GM12801 (cell line): ENCODE data around the gene COG7.

Source experiments
- CTCF ChIP-seq: IDR thresholded peaks from one replicate; pipeline ENCODE4 v1.5.1; 2011; ENCODE audit warnings: control low read depth; ENCODE audit not compliant: insufficient read length; ENCODE audit errors: extremely low read depth

The COG7 gene

DNA sequence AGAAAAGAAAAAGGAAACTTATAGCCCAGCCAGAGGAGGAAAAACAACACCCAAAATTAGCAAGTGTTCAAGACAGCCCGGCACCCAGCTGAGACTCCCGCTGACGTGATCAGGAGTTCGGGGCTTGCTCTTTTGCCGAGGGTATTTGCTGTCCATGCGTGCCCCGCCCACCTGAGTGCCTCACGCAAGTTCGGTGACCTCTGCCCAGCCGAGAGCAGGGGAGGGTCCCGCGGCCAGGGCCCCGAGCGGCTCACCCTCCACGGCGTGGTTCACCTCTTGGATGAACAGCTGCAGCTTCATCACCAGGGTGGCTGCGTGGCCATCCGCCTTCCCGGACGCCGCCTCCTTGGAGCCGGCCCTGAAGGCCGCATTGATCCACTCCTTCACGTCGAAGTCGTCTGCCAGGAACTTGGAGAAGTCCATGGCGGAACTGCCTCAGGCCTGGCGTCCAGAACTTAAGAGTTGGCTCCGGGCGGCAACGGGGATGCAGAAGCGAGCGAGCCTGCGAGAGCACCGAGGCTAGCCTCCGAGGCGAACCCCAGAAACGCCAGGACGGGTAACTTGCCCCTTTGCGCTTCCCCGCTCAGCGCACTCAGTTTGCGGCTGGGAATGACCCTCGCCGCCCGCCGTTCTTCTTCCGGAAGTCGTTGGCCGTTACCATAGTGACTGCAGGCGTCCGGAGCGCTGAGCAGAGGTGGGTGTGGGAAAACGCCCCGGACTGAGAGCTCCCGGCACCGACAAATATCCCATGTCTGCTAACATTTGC is at the start of gene COG7:
Gene COG7, minus strand, starts transcription at position 618 of the 766 bp plus-strand sequence. Its CDS starts 195 bp downstream, at position 423.
- TF ChIP-seq CTCF, result no peak

- no peak for TF ChIP-seq CTCF
Observed at GRCh38 chr16:23502466-23502865, 49.5 kb upstream of the COG7 start.

GRCh38 chr16:23501291-23501690 is 48.3 kb upstream of the COG7 start:
- no peak for TF ChIP-seq CTCF

GRCh38 chr16:23500862-23501225 is 47.9 kb upstream of the COG7 start:
- no peak for TF ChIP-seq CTCF

- TF ChIP-seq CTCF, result no peak
Observed at GRCh38 chr16:23500212-23500861, 47.3 kb upstream of the COG7 start.

DNA sequence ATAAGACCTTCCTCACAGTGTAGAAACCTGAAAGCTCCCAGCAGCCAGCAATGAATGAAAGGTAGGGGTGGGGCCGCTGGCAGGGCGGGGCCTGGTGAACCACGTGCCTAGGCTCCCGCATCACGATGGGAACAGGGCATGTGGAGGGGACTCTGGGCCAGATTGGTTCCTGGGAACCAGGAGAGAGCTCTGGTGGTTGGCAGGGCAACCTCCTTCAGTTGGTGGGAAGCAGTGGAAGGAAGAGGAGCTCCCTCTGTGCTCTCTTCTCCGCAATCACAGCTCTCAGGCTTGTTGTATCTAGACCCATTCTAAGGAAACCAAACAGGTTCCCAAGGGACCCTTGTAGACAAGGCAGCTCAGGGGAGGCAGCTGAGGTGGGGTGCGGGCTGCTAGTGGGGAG is 46.8 kb upstream of the COG7 start:
- TF ChIP-seq CTCF, result no peak

DNA sequence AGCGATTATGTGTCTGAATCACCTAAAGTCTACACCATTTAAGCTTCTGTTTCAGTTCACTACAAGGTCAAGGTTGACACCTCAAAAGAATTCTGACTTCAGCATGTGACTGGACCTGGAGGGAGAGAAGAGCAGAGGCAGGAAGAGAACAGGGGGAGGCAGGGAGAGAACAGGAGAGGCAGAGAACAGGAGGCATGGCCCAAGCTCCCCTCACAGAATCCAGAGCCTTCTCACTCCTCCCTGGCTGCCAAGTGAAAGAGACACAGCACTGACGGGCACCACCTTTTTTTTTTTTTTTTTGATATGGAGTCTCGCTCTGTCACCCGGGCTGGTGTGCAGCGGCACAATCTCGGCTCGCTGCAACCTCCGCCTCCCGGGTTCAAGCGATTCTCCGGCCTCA is 45.9 kb upstream of the COG7 start:
- TF ChIP-seq CTCF, result no peak
